ENCODE results near the gene SLC8A1. TPM values are rescaled to one million over a fixed set of nuclear protein-coding genes. Genes with fewer than 3 reads are reported as not detected.

SLC8A1 gene
- total RNA-seq, 3 donors from 2014 or later = 8.2 to 14.2 (median 12.2) TPM

DNA sequence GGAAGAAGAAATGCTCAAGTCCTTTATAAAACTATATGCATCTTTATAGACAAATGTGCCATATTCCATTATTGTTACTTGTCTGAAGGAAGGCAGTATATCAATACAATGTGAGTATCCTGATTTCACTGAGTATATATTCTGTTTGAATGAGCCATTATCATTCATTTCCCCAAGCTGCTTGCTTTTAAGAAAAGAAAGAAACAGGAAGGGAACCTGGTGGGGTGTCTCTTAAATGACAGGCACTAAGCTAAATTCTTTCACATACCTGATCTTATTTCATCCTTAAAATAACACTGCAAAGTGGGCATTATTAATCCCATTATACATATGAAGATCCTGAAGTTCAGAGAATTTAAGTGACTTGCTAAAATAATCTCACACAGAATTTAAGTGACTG, 307.9 kb downstream of the SLC8A1 start:
- TF ChIP-seq, protein P1, sequence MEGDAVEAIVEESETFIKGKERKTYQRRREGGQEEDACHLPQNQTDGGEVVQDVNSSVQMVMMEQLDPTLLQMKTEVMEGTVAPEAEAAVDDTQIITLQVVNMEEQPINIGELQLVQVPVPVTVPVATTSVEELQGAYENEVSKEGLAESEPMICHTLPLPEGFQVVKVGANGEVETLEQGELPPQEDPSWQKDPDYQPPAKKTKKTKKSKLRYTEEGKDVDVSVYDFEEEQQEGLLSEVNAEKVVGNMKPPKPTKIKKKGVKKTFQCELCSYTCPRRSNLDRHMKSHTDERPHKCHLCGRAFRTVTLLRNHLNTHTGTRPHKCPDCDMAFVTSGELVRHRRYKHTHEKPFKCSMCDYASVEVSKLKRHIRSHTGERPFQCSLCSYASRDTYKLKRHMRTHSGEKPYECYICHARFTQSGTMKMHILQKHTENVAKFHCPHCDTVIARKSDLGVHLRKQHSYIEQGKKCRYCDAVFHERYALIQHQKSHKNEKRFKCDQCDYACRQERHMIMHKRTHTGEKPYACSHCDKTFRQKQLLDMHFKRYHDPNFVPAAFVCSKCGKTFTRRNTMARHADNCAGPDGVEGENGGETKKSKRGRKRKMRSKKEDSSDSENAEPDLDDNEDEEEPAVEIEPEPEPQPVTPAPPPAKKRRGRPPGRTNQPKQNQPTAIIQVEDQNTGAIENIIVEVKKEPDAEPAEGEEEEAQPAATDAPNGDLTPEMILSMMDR (IDR thresholded peaks at IDR 0.05) = no peak
- TF ChIP-seq POLR2AphosphoS5 (IDR thresholded peaks at IDR 0.05) = no peak
- TF ChIP-seq POLR2A (IDR thresholded peaks at IDR 0.05) = no peak
- H3K4me3 ChIP-seq = no peak overlapping the region
- DNase-seq (ENCODE audit: low spot score in 2 of 2) = no peak
- no peaks in the 10 kb centered on the region for H3K27me3 ChIP-seq
- no peaks in the 10 kb centered on the region for H3K4me1 ChIP-seq
- H3K9me3 ChIP-seq = no peaks in the 10 kb centered on the region
- intact Hi-C loops (cut with DNase I; ENCODE audit: low total_unique reads) = no loop called here
- H3K36me3 ChIP-seq = no peaks in the 10 kb centered on the region
- no peak overlapping the region for H3K27ac ChIP-seq

GRCh38 chr2:40138314-40138713, 313.6 kb downstream of the SLC8A1 start:
- no peak for TF ChIP-seq POLR2A (IDR thresholded peaks at IDR 0.05)
- no peak overlapping the region for H3K27ac ChIP-seq

DNA sequence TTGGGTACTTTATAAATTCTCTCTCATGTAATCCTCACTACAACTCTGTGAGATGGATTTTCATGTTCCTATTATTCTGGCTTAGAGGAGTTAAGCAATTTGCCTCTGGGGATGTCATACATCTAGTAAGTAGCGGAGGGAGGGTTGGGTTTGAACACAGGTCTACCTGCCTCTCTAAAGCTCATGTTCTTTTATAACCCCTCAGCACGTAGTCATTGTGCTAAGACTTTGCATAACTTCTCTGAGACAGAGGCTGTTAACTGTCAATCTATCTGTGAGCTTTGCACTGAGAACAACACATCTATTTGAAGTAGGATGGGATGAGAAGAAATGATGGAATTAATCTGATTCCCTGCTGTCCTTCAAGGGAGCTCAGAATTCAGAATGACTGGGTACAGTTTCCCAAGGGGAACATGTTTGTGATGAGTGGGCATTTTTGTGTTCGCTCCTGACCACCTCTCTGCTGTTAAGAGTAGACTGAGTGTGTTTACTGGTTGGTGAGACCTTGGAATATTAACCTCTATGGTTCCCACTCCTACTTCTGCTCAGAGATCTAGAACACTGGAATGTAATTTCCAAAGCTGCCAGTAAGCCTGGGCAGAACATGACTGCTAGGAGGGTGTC, 320.7 kb downstream of the SLC8A1 start:
- H3K27me3 ChIP-seq = no peaks in the 10 kb centered on the region
- no peaks in the 10 kb centered on the region for H3K9me3 ChIP-seq
- no peak overlapping the region for H3K27ac ChIP-seq
- no peaks in the 10 kb centered on the region for H3K36me3 ChIP-seq
- H3K4me3 ChIP-seq = no peak overlapping the region
- intact Hi-C loops (cut with DNase I; ENCODE audit: low total_unique reads) = no loop called here
- TF ChIP-seq POLR2A (IDR thresholded peaks at IDR 0.05) = no peak
- no peak for TF ChIP-seq POLR2AphosphoS5 (IDR thresholded peaks at IDR 0.05)
- no peak for DNase-seq (ENCODE audit: low spot score in 2 of 2)
- H3K4me1 ChIP-seq = no peaks in the 10 kb centered on the region

More at GRCh38 chr2:40138314-40138713, 313.6 kb downstream of the SLC8A1 start:
- intact Hi-C loops (cut with DNase I; ENCODE audit: low total_unique reads) = no loop called here
- DNase-seq (ENCODE audit: low spot score in 2 of 2) = no peak
- Histone ChIP-seq H3K27me3 (no peaks in the 10 kb centered on the region), H3K36me3 (no peaks in the 10 kb centered on the region), H3K4me3 (no peak overlapping the region), H3K4me1 (no peaks in the 10 kb centered on the region), H3K9me3 (no peaks in the 10 kb centered on the region)

GRCh38 chr2:40130251-40130994, 321.5 kb downstream of the SLC8A1 start:
- Histone ChIP-seq H3K4me1 (no peaks in the 10 kb centered on the region), H3K27me3 (no peaks in the 10 kb centered on the region), H3K4me3 (no peak overlapping the region), H3K27ac (no peak overlapping the region), H3K36me3 (no peaks in the 10 kb centered on the region), H3K9me3 (no peaks in the 10 kb centered on the region)
- intact Hi-C loops (cut with DNase I; ENCODE audit: low total_unique reads) = no loop called here
- TF ChIP-seq, protein P1 (IDR thresholded peaks at IDR 0.05) = no peak
- TF ChIP-seq POLR2A (IDR thresholded peaks at IDR 0.05) = no peak
- no peak for TF ChIP-seq POLR2AphosphoS5 (IDR thresholded peaks at IDR 0.05)
- no peak for DNase-seq (ENCODE audit: low spot score in 2 of 2)

- intact Hi-C loops (cut with DNase I; ENCODE audit: low total_unique reads) = no loop called here
- H3K4me1 ChIP-seq = no peaks in the 10 kb centered on the region
- H3K4me3 ChIP-seq = no peak overlapping the region
- DNase-seq (ENCODE audit: low spot score in 2 of 2) = no peak
- TF ChIP-seq, protein P1 (IDR thresholded peaks at IDR 0.05) = no peak
- TF ChIP-seq POLR2AphosphoS5 (IDR thresholded peaks at IDR 0.05) (no peak), POLR2A (IDR thresholded peaks at IDR 0.05) (no peak)
- no peaks in the 10 kb centered on the region for H3K36me3 ChIP-seq
- H3K9me3 ChIP-seq = no peaks in the 10 kb centered on the region
- H3K27ac ChIP-seq = no peak overlapping the region
- no peaks in the 10 kb centered on the region for H3K27me3 ChIP-seq
Measured at GRCh38 chr2:40129725-40130124, 322.2 kb downstream of the SLC8A1 start.

DNA sequence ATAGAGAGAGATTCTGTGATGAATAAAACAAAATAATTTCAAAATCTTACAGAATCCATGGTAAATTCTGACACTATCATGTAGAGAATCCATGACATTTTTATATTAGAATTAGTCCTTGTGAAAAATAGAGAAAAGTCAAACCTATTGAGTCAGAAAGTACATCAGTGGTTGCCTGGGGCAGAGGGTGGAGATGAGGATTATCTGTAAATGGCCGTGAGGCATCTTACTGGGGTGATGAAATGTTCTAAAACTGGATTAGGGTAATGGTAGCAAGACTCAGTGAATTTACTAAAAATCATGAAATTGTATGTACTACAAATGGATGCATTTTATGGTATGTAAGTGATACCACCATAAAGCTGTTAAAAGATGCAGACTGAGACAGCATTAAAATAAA, 323.1 kb downstream of the SLC8A1 start:
- no peak for DNase-seq (ENCODE audit: low spot score in 2 of 2)
- no peak overlapping the region for H3K4me3 ChIP-seq
- H3K27me3 ChIP-seq = no peaks in the 10 kb centered on the region
- H3K9me3 ChIP-seq = no peaks in the 10 kb centered on the region
- H3K36me3 ChIP-seq = no peaks in the 10 kb centered on the region
- TF ChIP-seq POLR2AphosphoS5 (IDR thresholded peaks at IDR 0.05) (no peak), POLR2A (IDR thresholded peaks at IDR 0.05) (no peak)
- TF ChIP-seq, protein P1 (IDR thresholded peaks at IDR 0.05) = no peak
- intact Hi-C loops (cut with DNase I; ENCODE audit: low total_unique reads) = no loop called here
- no peaks in the 10 kb centered on the region for H3K4me1 ChIP-seq
- H3K27ac ChIP-seq = no peak overlapping the region

Data from breast epithelium (tissue), 4 donors.